A673 (cell line): ENCODE measurements around the gene NUBP1. TPM values are rescaled to one million over a fixed set of nuclear protein-coding genes. Genes with fewer than 3 reads are reported as not detected.

Experiments used
- BruUV-seq: library from RNA; stranded (reverse); fragments of 400-500 nt; replicated peaks from 2 replicates; lab custom pipeline; 2021; lab: Mats Ljungman, UMichigan
- CTCF ChIA-PET: fragments of 300-600 bp; sonication (Branson Sonifier 250); formaldehyde crosslinking; loops from one replicate; lab custom pipeline; 2022; ENCODE audit warnings: antibody characterized with exemption; lab: Charles Lee
- POLR2A ChIA-PET: fragments of 300-600 bp; sonication (Branson Sonifier 250); formaldehyde crosslinking; loops from one replicate; lab custom pipeline; 2022; ENCODE audit warnings: antibody characterized with exemption; ENCODE audit not compliant: low non-redundant PET; lab: Charles Lee
- DNase-seq: peaks from one replicate; pipeline ENCODE4 v3.0.0-alpha.2; 2015; ENCODE audit warnings: low spot score
- H3K27ac ChIP-seq: fragments of 200-600 bp; sonication (generic); 2 replicates; pipeline ENCODE4 v1.5.1; 2016; ENCODE audit warnings: mixed run types, low read depth, mild to moderate bottlenecking, mixed read lengths, antibody characterized with exemption, low read length; ENCODE audit not compliant: poor library complexity, severe bottlenecking
- H3K27me3 ChIP-seq: fragments of 200-600 bp; sonication (generic); replicated peaks from 2 replicates; pipeline ENCODE4 v1.6.1; 2017; ENCODE audit warnings: mixed run types, low read depth, mild to moderate bottlenecking, mixed read lengths, antibody characterized with exemption, low read length; ENCODE audit not compliant: insufficient read depth, poor library complexity
- H3K36me3 ChIP-seq: fragments of 200-600 bp; sonication (generic); 2 replicates; pipeline ENCODE4 v1.6.1; 2016; ENCODE audit warnings: mixed run types, mild to moderate bottlenecking, mixed read lengths, antibody characterized with exemption, low read length; ENCODE audit not compliant: insufficient read depth, poor library complexity, severe bottlenecking
- H3K4me1 ChIP-seq: fragments of 200-600 bp; sonication (generic); 2 replicates; pipeline ENCODE4 v1.6.1; 2017; ENCODE audit warnings: mixed run types, mild to moderate bottlenecking, mixed read lengths, antibody characterized with exemption, low read length; ENCODE audit not compliant: insufficient read depth, poor library complexity, severe bottlenecking
- H3K4me3 ChIP-seq: fragments of 200-600 bp; sonication (generic); 2 replicates; pipeline ENCODE4 v1.5.1; 2016; ENCODE audit warnings: low read depth, mixed run types, mild to moderate bottlenecking, mixed read lengths, low read length; ENCODE audit not compliant: poor library complexity, severe bottlenecking
- H3K9me3 ChIP-seq: fragments of 200-600 bp; sonication (generic); 2 replicates; pipeline ENCODE4 v1.6.1; 2016; ENCODE audit warnings: mixed run types, low read depth, mild to moderate bottlenecking, mixed read lengths, antibody characterized with exemption, low read length; ENCODE audit not compliant: poor library complexity, severe bottlenecking
- CTCF ChIP-seq: fragments of 300-800, 200-600 bp; sonication (generic); conservative IDR thresholded peaks from 2 replicates; pipeline ENCODE4 v1.5.1; 2017; ENCODE audit warnings: low read depth, mild to moderate bottlenecking, antibody characterized with exemption, low read length, moderate library complexity, mixed read lengths
- EZH2 ChIP-seq: fragments of 200-600 bp; sonication (generic); IDR thresholded peaks from 2 replicates; pipeline ENCODE4 v1.6.1; 2017; ENCODE audit warnings: borderline replicate concordance, low read depth, mild to moderate bottlenecking, mixed read lengths, antibody characterized with exemption, low read length; ENCODE audit not compliant: poor library complexity, severe bottlenecking
- intact Hi-C: fragments of 100-400 bp; cut with micrococcal nuclease; formaldehyde crosslinking; loops from one replicate; pipeline ENCODE4 v1.10.0; 2022; ENCODE audit not compliant: unreplicated experiment
- total RNA-seq: library from RNA; stranded (reverse); gene quantifications from 2 replicates; pipeline ENCODE4 v1.2.3, GENCODE V29; 2021

NUBP1 gene
- total RNA-seq, 1 experiment from 2014 or later: 22.9 TPM

DNA sequence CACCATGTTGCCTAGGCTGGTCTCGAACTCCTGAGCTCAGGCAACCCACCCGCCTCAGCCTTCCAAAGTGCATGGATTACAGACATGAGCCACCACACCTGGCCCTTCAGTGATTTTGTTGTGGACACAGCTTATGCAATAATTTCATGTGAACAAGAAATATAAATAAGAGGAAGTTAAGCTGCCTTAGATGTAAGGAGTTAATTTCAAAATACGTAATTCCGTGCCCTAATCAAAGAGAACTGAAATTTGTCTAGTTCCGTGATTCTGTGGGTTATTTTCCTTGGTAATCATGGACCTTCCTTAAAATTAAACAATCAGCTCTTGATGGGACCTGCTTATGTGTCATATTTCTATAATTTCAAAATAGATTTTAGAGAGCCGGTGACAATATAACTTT is 63.1 kb downstream of the NUBP1 start:
- H3K4me1 ChIP-seq: no peaks in the 10 kb centered on the region
- H3K4me3 ChIP-seq: no peak overlapping the region
- ChIA-PET POLR2A (no interaction called here), CTCF (no interaction called here)
- no peaks in the 10 kb centered on the region for H3K36me3 ChIP-seq
- TF ChIP-seq CTCF: no peak
- no peak for TF ChIP-seq EZH2
- no peak for DNase-seq
- intact Hi-C loops: no loop called here
- no peak overlapping the region for H3K27ac ChIP-seq
- no peaks in the 10 kb centered on the region for H3K9me3 ChIP-seq
- no TSS peak for BruUV-seq
- no peaks in the 10 kb centered on the region for H3K27me3 ChIP-seq

DNA sequence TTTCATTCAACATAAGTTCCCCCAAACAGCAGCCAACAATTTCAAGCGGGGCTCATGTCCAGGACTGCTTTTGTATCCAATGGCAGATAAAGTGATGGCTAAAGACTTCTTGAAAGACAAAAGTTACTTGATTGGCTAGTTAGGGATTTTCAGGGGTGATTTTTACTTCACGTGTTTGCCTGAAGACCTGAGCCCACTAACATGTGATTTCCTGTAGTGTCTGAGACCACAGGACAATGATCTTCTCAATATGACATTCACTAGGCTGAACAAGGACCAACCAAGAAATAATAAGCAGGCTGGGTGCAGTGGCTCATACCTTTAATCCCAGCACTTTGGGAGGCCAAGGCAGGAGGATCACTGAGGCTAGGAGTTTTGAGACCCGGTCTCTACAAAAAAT is 64.6 kb downstream of the NUBP1 start:
- POLR2A ChIA-PET: no interaction called here
- CTCF ChIA-PET: no interaction called here
- no TSS peak for BruUV-seq

DNA sequence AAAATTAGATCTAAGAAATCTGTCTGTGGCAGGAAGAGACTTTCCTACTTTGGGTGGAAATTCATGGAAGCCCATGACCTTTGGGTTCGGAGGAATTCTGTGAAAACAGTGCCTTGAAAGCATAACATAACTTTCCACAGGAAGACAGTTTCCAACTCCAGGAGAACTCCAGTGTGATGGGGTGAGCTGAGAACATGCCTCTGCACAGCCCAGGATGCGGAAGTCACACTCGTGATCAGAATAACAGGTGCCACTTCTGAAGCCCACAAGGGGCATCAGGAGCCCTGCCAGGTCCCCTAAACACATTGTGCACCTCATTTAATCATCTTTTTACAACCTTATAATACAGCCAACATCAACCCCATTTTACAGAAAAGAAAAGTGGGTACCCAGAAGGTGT is 65.2 kb downstream of the NUBP1 start:
- no peak for DNase-seq
- intact Hi-C loops: no loop called here
- Histone ChIP-seq H3K9me3 (no peaks in the 10 kb centered on the region), H3K36me3 (no peaks in the 10 kb centered on the region), H3K4me3 (no peak overlapping the region), H3K4me1 (no peaks in the 10 kb centered on the region), H3K27ac (no peak overlapping the region), H3K27me3 (no peaks in the 10 kb centered on the region)
- TF ChIP-seq CTCF (no peak), EZH2 (no peak)
- POLR2A ChIA-PET: no interaction called here
- BruUV-seq: no TSS peak
- CTCF ChIA-PET: no interaction called here

More for the DNA sequence above, 64.6 kb downstream of the NUBP1 start:
- no peaks in the 10 kb centered on the region for H3K36me3 ChIP-seq
- H3K9me3 ChIP-seq: no peaks in the 10 kb centered on the region
- DNase-seq: no peak
- H3K4me3 ChIP-seq: no peak overlapping the region
- no peaks in the 10 kb centered on the region for H3K4me1 ChIP-seq
- TF ChIP-seq EZH2 (no peak), CTCF (no peak)
- H3K27me3 ChIP-seq: no peaks in the 10 kb centered on the region
- H3K27ac ChIP-seq: no peak overlapping the region
- intact Hi-C loops: no loop called here
